HEK293 (cell line): ENCODE measurements around the gene SYTL3.

Experiments
- CTCF ChIP-seq: fragments of 450-650 bp; formaldehyde crosslinking; IDR thresholded peaks from 2 replicates; pipeline ENCODE4 v1.5.1; 2016; ENCODE audit warnings: missing biosample characterization, missing genetic modification characterization
- GLI2 ChIP-seq: fragments of 450-650 bp; formaldehyde crosslinking; IDR thresholded peaks from 2 replicates; pipeline ENCODE4; 2017; ENCODE audit warnings: missing biosample characterization, missing genetic modification characterization, low read depth, borderline replicate concordance
- GLIS2 ChIP-seq: fragments of 450-650 bp; formaldehyde crosslinking; IDR thresholded peaks from 2 replicates; pipeline ENCODE4 v1.5.1; 2016; ENCODE audit warnings: missing biosample characterization, missing genetic modification characterization
- HOXA7 ChIP-seq: sonication (generic); formaldehyde crosslinking; IDR thresholded peaks from 2 replicates; pipeline ENCODE4 v1.8.1; 2022; ENCODE audit warnings: missing genetic modification reagents, borderline replicate concordance
- KLF10 ChIP-seq: fragments of 450-650 bp; IDR thresholded peaks from 2 replicates; pipeline ENCODE4 v1.5.1; 2018; ENCODE audit warnings: missing biosample characterization, mild to moderate bottlenecking, missing genetic modification characterization
- OVOL3 ChIP-seq: fragments of 450-650 bp; formaldehyde crosslinking; IDR thresholded peaks from 2 replicates; pipeline ENCODE4 v1.5.1; 2016; ENCODE audit warnings: missing biosample characterization, missing genetic modification characterization
- YY1 ChIP-seq: fragments of 450-650 bp; formaldehyde crosslinking; IDR thresholded peaks from 2 replicates; pipeline ENCODE4 v1.5.1; 2018; ENCODE audit warnings: missing biosample characterization, missing genetic modification characterization
- ZEB2 ChIP-seq: fragments of 450-650 bp; formaldehyde crosslinking; IDR thresholded peaks from 2 replicates; pipeline ENCODE4 v1.5.1; 2016; ENCODE audit warnings: missing biosample characterization, missing genetic modification characterization
- ZNF133 ChIP-seq: fragments of 450-650 bp; formaldehyde crosslinking; IDR thresholded peaks from 2 replicates; pipeline ENCODE4 v1.5.1; 2016; ENCODE audit warnings: missing biosample characterization, missing genetic modification characterization
- ZNF184 ChIP-seq: fragments of 450-650 bp; IDR thresholded peaks from 2 replicates; pipeline ENCODE4 v1.5.1; 2018; ENCODE audit warnings: missing biosample characterization, mild to moderate bottlenecking, missing genetic modification characterization
- ZNF26 ChIP-seq: fragments of 450-650 bp; formaldehyde crosslinking; IDR thresholded peaks from 2 replicates; pipeline ENCODE4 v1.5.1; 2016; ENCODE audit warnings: missing biosample characterization, missing genetic modification characterization
- ZNF335 ChIP-seq: fragments of 450-650 bp; formaldehyde crosslinking; conservative IDR thresholded peaks from 2 replicates; pipeline ENCODE4 v1.5.1; 2016; ENCODE audit warnings: missing biosample characterization, missing genetic modification characterization
- ZSCAN30 ChIP-seq: fragments of 450-650 bp; IDR thresholded peaks from 2 replicates; pipeline ENCODE4 v1.5.1; 2018; ENCODE audit warnings: missing biosample characterization, mild to moderate bottlenecking, missing genetic modification characterization, moderate library complexity

GRCh38 chr6:158662607-158662953, 12.7 kb downstream of the SYTL3 start:
- TF ChIP-seq CTCF (tag by site-specific recombination), result no peak
- TF ChIP-seq KLF10 (tag by site-specific recombination), result no peak
- no peak for TF ChIP-seq GLIS2
- no peak for TF ChIP-seq ZNF184
- TF ChIP-seq ZNF26 (tag by site-specific recombination), result no peak
- TF ChIP-seq ZNF133 (tag by site-specific recombination), result no peak
- no peak for TF ChIP-seq HOXA7 (CRISPR knock-in tag)
- no peak for TF ChIP-seq OVOL3
- TF ChIP-seq ZNF335, result no peak
- no peak for TF ChIP-seq ZSCAN30 (tag by site-specific recombination)
- no peak for TF ChIP-seq ZEB2 (tag by site-specific recombination)
- TF ChIP-seq YY1 (tag by site-specific recombination), result no peak
- no peak for TF ChIP-seq GLI2 (tag by site-specific recombination)
